Measurements from ENCODE around the gene MSL1. TPM values are rescaled to one million over a fixed set of nuclear protein-coding genes. Genes with fewer than 3 reads are reported as not detected.

Gene MSL1
- total RNA-seq, 4 donors from 2014 or later, result 50.2 to 139 (median 61.9) TPM

DNA sequence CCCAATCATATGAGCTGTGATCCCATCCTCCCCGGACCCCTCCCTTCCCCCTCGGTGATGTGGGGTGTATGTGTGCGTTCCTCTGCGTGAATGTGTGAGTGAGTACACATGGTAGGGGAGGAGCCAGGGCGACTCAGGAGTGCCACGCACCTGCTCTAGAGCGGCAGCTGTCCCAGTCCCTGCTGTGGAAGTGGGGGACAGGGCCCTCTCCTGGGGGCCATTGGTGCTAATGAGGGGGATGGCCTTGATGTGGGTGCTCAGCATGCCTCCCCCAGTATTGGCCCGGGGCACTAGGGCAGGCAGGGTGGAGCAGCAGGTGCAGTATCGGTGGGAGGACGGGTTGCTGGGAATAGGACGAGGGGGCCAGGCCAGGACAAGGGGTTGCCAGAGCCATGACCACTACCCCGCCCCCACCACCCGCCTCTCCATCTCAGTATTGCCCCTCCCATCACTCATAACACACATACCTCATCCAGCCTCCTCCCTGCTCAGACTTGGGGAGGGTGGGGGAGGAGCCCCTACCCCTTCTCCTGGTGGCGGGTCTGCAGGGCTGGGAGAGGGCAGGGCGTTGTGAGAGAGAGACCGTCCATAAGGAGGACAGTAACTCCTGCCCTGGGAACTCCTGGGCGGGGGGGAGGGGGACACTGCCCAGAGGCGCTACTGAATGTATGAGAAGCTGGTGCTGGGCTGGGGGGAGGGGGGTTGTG lies 29.9 kb upstream of the MSL1 start:
- DNase-seq (ENCODE audit: low spot score), result no peak
- TF ChIP-seq, protein P1, sequence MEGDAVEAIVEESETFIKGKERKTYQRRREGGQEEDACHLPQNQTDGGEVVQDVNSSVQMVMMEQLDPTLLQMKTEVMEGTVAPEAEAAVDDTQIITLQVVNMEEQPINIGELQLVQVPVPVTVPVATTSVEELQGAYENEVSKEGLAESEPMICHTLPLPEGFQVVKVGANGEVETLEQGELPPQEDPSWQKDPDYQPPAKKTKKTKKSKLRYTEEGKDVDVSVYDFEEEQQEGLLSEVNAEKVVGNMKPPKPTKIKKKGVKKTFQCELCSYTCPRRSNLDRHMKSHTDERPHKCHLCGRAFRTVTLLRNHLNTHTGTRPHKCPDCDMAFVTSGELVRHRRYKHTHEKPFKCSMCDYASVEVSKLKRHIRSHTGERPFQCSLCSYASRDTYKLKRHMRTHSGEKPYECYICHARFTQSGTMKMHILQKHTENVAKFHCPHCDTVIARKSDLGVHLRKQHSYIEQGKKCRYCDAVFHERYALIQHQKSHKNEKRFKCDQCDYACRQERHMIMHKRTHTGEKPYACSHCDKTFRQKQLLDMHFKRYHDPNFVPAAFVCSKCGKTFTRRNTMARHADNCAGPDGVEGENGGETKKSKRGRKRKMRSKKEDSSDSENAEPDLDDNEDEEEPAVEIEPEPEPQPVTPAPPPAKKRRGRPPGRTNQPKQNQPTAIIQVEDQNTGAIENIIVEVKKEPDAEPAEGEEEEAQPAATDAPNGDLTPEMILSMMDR (IDR thresholded peaks at IDR 0.05), result no peak
- peak; percentile 17 for ATAC-seq (ENCODE audit: low FRiP score)

DNA sequence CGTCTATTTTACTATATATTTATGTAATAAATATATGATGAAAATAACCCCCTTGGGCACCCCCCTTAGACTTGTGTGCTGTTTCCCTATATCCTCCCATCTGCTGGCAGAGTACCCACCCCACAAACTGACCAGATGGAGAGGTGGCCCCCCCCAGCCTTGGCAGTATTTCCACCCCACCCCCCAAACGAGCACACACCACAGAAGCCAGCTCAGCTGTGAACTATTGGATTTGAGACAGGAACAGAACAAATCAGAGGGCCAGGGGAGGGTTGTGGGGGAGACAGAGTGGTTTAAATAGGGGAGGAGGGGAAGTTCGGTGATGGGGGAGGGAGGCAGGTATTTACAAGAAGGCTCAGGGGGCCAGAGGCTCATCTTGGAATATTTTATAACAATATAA lies 29.2 kb upstream of the MSL1 start:
- no peak for DNase-seq (ENCODE audit: low spot score)
- no peak for ATAC-seq (ENCODE audit: low FRiP score)

DNA sequence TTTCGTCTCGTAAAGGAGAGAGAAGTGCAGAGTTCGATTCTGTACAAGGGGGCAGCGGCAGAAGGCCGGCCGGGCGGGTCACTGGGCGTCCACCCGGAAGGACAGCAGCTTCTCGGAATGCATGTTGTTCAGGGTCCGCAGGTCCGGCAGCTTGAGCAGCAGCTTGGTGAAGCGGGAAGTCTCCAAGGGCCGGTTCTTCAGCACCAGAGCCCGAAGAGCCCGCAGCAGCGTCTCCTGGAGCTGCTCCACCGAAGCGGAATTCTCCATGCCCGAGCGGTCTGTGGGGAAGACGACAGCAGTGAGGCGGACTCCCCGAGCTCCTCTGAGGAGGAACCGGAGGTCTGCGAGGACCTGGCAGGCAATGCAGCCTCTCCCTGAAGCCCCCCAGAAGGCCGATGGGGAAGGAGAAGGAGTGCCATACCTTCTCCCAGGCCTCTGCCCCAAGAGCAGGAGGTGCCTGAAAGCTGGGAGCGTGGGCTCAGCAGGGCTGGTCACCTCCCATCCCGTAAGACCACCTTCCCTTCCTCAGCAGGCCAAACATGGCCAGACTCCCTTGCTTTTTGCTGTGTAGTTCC lies 28.7 kb upstream of the MSL1 start:
- DNase-seq (ENCODE audit: low spot score), result no peak

More for the DNA sequence above, 29.2 kb upstream of the MSL1 start:
- TF ChIP-seq, protein P1 (IDR thresholded peaks at IDR 0.05), result no peak

DNA sequence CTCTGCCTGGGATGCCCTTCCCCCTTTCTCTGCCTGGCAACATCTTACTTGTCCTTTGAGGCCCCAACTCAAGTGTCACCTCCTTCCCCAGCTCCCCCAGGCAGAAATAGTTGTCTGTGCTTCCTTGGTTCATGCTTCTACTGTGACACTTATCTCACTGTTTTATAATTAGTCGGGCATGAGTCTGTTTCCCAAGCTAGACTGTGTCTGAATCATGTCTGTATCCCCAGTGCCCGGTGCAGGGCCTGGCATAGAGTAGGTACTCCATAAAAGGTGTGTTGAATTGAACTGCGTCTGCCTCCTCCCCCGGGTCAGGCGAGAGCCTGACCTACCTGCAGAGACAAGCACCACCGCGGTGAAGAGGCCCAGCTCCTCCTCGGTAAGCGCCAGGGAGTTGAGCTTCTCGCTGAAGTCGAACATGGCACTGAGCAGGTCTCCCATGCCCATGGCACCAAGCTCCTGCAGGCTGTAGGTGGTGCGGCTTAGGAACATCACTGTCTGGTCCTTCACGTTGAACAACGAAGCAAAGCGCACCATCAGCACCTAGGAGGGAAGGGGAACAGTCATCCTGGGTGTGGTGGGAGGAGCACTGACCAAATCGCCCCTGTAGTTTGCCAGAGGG lies 28.1 kb upstream of the MSL1 start:
- TF ChIP-seq, protein P1 (IDR thresholded peaks at IDR 0.05), result no peak
- DNase-seq (ENCODE audit: low spot score) (no peak), ATAC-seq (ENCODE audit: low FRiP score) (no peak)

More for the DNA sequence above, 28.7 kb upstream of the MSL1 start:
- ATAC-seq (ENCODE audit: low FRiP score), result no peak
- TF ChIP-seq, protein P1 (IDR thresholded peaks at IDR 0.05), result no peak

DNA sequence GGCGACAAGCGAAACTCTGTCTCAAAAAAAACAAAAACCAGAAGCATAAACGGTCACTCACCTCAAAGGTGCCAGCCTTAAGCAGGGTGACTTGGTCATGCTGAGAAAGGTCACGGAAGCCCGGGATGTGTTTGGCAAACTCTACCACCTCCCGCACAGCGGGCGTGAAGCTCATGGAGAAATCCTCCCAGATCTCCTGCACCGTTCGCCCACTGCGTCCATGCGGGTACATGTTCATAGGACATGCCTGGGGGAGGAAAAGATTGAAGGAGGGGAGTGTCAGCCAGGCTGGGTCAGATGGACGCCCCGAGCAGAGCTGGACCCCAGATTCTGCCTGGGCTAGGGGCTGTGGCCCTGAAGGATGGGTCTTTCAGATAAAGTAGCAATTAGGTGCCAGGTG lies 26.9 kb upstream of the MSL1 start:
- DNase-seq (ENCODE audit: low spot score) (no peak), ATAC-seq (ENCODE audit: low FRiP score) (no peak)
- TF ChIP-seq, protein P1 (IDR thresholded peaks at IDR 0.05), result no peak

DNA sequence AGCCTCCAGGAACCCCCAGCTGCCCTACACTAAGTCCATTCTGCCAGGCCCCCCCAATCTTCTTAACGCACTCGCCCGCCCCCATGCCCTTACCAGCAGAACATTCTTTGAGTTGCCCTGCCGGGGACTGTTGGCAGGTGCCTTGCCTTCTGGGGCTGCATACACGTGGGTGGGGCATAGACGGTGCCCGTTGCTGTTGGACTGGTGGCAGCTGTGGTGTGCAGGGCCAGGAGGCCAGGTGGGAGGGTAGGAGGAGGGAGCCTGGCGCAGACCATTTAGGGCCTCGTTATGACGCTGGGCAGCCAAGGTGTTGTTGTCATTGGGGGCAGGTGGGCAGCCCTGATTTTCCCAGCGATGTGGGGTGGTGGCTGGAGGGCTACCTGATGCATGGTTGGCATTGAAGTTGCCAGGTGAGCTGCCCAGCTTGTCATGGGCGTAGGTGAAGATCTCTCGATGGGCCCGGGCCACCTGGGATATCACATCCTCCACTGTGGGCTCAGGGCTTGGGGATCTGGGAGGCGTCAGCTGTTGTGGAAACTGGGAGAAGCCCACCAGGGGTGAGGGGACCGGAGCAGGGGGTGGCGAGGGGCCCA lies 26.3 kb upstream of the MSL1 start:
- TF ChIP-seq, protein P1 (IDR thresholded peaks at IDR 0.05), result no peak
- DNase-seq (ENCODE audit: low spot score), result no peak
- ATAC-seq (ENCODE audit: low FRiP score), result no peak
